ENCODE data around the gene GCM1. TPM values are rescaled to one million over a fixed set of nuclear protein-coding genes. Genes with fewer than 3 reads are reported as not detected.

The GCM1 gene
- total and polyA plus RNA-seq, 9 donors = not detected

GRCh38 chr6:53144802-53145201 lies 3.8 kb downstream of the GCM1 start:
- Histone ChIP-seq H3K4me1 (ENCODE audit: insufficient read depth) (no peaks in the 10 kb centered on the region), H3K27ac (no peak overlapping the region), H3K36me3 (no peaks in the 10 kb centered on the region), H3K4me3 (no peak overlapping the region), H3K9me3 (no peaks in the 10 kb centered on the region), H3K27me3 (no peaks in the 10 kb centered on the region)
- no peak for TF ChIP-seq POLR2A (IDR thresholded peaks at IDR 0.05)
- TF ChIP-seq EP300 (IDR thresholded peaks at IDR 0.05) = no peak
- TF ChIP-seq, protein P1, sequence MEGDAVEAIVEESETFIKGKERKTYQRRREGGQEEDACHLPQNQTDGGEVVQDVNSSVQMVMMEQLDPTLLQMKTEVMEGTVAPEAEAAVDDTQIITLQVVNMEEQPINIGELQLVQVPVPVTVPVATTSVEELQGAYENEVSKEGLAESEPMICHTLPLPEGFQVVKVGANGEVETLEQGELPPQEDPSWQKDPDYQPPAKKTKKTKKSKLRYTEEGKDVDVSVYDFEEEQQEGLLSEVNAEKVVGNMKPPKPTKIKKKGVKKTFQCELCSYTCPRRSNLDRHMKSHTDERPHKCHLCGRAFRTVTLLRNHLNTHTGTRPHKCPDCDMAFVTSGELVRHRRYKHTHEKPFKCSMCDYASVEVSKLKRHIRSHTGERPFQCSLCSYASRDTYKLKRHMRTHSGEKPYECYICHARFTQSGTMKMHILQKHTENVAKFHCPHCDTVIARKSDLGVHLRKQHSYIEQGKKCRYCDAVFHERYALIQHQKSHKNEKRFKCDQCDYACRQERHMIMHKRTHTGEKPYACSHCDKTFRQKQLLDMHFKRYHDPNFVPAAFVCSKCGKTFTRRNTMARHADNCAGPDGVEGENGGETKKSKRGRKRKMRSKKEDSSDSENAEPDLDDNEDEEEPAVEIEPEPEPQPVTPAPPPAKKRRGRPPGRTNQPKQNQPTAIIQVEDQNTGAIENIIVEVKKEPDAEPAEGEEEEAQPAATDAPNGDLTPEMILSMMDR (IDR thresholded peaks at IDR 0.05) = no peak
- intact Hi-C loops (cut with DNase I) = no loop called here
- DNase-seq = no peak
- 79 to 88% (median 88%) methylated on average over 2 of the region's 2 CpGs for WGBS, 3 donors

DNA sequence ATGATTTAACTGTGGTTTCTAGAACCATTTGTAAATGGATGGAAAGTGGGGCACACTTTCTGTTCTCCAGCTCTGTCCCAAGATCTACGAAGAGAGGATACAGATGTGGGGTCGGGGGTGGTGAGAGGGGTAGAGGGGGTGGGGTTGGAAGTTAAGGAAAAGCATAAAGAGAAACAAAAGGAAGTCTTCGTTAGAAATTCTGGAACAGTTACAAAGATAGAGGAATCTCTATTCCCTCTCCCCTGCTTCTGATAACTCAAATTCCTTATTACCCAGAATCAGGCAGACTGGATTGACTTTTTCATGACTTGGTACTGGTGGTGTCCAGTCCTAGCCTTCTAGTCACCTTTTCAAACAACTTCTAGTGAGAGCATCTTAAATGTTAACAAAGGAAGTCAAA lies 4.9 kb downstream of the GCM1 start:
- DNase-seq = no peak
- no peak overlapping the region for H3K4me3 ChIP-seq
- no peaks in the 10 kb centered on the region for H3K4me1 ChIP-seq (ENCODE audit: insufficient read depth)
- intact Hi-C loops (cut with DNase I) = no loop called here
- no peak overlapping the region for H3K27ac ChIP-seq
- H3K9me3 ChIP-seq = no peaks in the 10 kb centered on the region
- TF ChIP-seq EP300 (IDR thresholded peaks at IDR 0.05) (no peak), POLR2A (IDR thresholded peaks at IDR 0.05) (no peak)
- TF ChIP-seq, protein P1 (IDR thresholded peaks at IDR 0.05) = no peak
- 39 to 45% (median 42%) methylated on average over 3 of the region's 3 CpGs for WGBS, 3 donors
- H3K27me3 ChIP-seq = no peaks in the 10 kb centered on the region
- H3K36me3 ChIP-seq = no peaks in the 10 kb centered on the region

GRCh38 chr6:53142810-53143209 lies 5.8 kb downstream of the GCM1 start:
- Histone ChIP-seq H3K36me3 (no peaks in the 10 kb centered on the region), H3K4me3 (no peak overlapping the region), H3K4me1 (ENCODE audit: insufficient read depth) (no peaks in the 10 kb centered on the region), H3K27ac (no peak overlapping the region), H3K9me3 (no peaks in the 10 kb centered on the region), H3K27me3 (no peaks in the 10 kb centered on the region)
- 64 to 85% (median 66%) methylated on average over 3 of the region's 3 CpGs for WGBS, 3 donors
- no peak for DNase-seq
- intact Hi-C loops (cut with DNase I) = no loop called here
- TF ChIP-seq POLR2A (IDR thresholded peaks at IDR 0.05) (no peak), EP300 (IDR thresholded peaks at IDR 0.05) (no peak)
- TF ChIP-seq, protein P1 (IDR thresholded peaks at IDR 0.05) = no peak

GRCh38 chr6:53139841-53140413 lies 8.7 kb downstream of the GCM1 start:
- Histone ChIP-seq H3K36me3 (no peaks in the 10 kb centered on the region), H3K4me3 (no peak overlapping the region), H3K9me3 (no peaks in the 10 kb centered on the region), H3K4me1 (ENCODE audit: insufficient read depth) (no peaks in the 10 kb centered on the region), H3K27ac (no peak overlapping the region), H3K27me3 (no peaks in the 10 kb centered on the region)
- intact Hi-C loops (cut with DNase I) = no loop called here
- no peak for DNase-seq
- 72 to 84% (median 77%) methylated on average over 4 of the region's 4 CpGs for WGBS, 3 donors
- no peak for TF ChIP-seq POLR2A (IDR thresholded peaks at IDR 0.05)
- TF ChIP-seq, protein P1 (IDR thresholded peaks at IDR 0.05) = no peak
- no peak for TF ChIP-seq EP300 (IDR thresholded peaks at IDR 0.05)
